ENCODE measurements around the gene DGKD.

DGKD gene

DNA sequence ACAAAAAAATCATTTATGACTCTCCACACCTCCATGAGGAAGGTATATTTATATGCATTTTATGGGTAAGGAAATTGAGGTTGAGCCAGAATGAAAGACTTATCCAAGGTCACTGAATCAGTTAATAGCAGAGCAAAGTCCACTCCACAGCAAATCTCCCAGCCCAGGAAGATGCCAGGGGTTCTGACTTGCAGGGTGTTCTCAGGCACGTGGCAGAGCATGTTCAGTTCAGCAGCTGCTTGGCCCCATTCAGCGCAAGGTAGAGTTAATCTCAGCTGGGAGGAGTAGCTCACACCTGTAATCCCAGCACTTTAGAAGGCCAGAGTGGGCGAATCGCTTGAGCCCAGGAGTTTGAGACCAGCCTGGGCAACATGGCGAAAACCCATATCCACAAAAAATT, 17.8 kb upstream of the DGKD start:
- DNase-seq (ENCODE audit: low read depth in 2 of 2) = no peak

GRCh38 chr2:233338046-233338445, 16.2 kb upstream of the DGKD start:
- DNase-seq (ENCODE audit: low read depth in 2 of 2) = no peak

DNA sequence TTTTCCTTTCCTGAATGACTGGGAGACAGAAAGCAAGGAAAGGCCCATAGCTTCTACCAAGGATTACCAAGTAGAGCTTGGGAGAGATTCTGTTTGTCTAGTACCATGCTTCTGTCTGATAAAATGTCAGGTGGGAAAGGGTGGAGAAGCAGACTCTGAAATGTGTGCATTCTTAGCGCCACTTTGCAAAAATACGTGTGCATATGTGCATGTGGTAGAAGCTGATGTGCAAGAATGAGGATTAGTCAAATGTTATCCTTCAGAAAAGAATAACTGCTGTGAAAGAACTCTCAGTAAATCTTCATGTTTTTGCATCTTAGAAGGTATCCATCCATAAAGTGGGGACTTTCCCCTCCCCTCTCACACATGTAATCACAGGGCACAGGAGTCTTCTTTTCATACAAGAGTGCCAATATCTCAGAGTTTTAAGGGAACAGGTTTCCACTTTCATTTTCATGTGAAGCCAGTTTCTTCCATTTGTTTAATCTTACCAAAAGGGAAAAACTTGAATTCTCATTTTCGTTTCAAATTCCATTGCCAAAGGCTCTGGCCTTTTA, 15.4 kb upstream of the DGKD start:
- no peak for DNase-seq (ENCODE audit: low read depth in 2 of 2)

GRCh38 chr2:233339427-233339826, 14.9 kb upstream of the DGKD start:
- DNase-seq (ENCODE audit: low read depth in 2 of 2) = no peak

DNA sequence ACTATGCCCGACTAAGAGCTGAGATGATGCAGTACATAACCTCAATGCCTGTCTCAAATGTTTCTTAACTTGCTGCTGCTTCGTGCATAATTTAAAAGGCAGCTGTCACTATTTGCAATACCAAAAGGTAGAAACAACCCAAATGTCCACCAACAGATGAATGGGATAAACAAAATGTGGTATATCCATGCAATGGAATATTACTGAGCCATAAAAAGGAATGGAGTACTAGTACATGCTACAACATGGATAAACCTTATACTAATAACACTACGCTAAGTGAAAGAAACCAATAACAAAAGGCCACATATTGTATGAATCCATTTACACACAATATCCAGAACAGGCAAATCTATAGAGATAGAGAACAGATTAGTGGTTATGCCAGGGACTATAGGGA, 13.0 kb upstream of the DGKD start:
- no peak for DNase-seq (ENCODE audit: low read depth in 2 of 2)

DNA sequence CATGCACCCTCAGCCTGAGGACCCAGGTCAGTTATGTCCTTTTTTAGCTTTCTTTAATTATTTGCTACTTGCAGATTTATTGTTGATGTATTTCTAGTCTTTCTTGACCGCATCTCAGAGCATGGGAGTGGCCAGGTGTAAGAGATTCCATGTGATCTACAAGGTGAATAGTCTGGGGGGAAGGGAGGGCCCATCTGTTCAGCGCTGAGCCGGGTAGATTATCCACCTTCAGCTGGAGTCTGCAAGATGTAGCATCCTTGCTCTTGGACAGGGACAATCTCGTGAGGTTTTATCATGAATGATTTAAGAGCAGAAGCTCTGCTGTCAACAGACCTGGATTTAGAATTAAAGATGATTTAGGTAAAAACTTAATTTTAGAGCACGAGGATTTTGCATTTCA, 12.0 kb upstream of the DGKD start:
- no peak for DNase-seq (ENCODE audit: low read depth in 2 of 2)

- DNase-seq (ENCODE audit: low read depth in 2 of 2) = no peak
These were observed 11.1 kb upstream of the DGKD start for GRCh38 chr2:233343171-233343705.

DNA sequence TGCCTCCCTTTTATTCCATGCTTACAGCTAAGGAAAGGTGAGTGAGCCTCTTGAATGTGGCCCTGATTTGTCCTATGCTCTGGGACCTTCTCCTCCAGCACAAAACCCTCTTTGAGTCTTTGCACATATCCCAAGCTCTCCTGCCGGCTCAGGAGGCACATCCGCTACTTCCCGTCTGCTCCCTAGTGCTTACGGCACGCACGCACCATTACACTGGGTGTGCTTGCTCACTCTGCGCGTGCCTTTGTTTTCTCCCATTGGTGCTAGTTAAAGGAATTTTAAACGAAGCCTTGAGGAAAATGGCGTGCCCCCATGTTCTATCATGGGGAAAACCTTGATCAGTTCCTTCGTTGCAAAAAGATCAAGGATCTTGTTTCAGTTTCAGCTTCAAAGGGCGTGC, 7.9 kb upstream of the DGKD start:
- no peak for DNase-seq (ENCODE audit: low read depth in 2 of 2)

GRCh38 chr2:233346930-233347329, 7.4 kb upstream of the DGKD start:
- DNase-seq (ENCODE audit: low read depth in 2 of 2) = no peak

DNA sequence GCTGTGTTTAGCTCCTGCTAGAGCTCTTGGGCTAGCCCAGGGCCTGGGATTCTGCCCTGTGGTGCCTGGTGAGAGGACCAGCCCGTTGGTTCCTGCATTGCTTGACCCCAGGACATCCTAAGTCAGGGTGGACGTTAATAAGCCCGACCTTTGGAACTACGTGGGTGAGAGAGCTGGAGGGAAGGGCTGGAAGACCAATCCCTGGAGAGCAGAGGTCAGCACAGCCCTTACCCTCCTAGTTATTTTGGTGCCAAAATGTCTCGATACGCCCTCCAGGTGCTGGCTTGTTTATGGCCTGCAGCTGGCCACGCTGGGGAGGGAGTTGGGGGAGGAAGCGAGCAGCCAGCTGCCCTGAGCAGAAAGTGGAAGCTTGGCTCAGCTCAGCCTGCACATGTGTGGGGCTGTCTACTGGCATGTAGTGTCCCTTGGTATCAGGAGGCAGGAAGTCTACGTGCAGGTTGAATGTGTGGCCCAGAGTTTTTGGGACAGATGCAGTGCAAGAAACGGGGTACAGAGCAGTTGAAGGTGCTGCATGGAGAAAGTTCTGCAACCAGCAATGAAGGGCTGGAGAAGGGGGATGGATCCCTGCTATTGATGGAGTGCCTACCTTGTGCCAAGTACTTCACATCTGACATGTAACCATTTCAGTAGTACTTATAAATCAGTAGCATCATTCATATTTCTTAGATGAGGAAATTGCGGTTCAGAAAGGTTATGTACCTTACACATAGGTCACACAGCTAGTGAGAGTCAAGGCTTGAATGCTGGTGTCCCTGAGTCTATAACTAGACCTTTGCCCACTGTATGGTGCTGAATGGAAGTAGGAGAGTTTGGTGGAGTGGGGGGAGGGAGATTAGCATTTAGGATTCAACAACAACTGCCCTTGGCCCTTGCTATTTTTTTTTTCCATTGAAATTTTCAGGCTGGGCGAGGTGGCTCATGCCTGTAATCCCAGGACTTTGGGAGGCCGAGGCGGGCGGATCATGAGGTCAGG, 5.0 kb upstream of the DGKD start:
- DNase-seq (ENCODE audit: low read depth in 2 of 2) = no peak

DNA sequence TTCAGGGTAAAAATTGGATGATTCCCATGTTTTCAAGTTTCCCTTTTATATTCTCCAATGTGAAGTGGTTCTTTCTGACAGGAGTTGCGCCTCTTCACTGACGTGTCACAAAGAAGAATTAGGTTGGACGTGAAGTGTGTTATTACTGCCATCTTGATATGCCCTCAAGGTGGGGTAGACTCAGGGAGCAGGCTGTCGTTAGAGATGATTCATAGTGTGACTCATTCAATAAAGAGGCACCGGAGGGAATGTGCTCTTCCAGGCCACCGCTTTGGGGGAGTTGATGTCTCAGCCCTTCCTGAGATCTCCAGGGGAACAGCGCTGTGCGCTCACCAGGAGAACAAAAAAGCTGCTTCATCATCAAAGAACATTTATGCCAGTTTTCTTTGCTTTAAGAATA, 3.6 kb upstream of the DGKD start:
- no peak for DNase-seq (ENCODE audit: low read depth in 2 of 2)

DNA sequence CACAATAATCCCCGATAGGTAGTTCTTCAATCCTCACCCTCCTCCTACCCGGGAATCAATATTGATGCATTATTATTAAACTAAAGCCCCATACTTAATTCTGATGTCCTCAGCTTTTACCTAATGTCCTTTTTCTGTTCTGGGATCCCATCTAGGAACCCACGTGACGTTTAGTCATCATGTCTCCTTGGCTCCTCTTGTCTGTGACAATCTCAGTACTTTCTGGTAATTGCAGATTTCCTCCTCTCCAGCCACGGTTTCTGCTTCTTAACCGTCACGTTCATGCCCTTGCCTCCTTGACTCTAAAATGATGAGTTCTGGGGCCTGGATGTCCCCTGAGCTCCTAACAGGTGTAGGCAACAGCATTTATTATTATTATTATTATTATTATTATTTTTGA, 2.9 kb upstream of the DGKD start:
- no peak for DNase-seq (ENCODE audit: low read depth in 2 of 2)

DNA sequence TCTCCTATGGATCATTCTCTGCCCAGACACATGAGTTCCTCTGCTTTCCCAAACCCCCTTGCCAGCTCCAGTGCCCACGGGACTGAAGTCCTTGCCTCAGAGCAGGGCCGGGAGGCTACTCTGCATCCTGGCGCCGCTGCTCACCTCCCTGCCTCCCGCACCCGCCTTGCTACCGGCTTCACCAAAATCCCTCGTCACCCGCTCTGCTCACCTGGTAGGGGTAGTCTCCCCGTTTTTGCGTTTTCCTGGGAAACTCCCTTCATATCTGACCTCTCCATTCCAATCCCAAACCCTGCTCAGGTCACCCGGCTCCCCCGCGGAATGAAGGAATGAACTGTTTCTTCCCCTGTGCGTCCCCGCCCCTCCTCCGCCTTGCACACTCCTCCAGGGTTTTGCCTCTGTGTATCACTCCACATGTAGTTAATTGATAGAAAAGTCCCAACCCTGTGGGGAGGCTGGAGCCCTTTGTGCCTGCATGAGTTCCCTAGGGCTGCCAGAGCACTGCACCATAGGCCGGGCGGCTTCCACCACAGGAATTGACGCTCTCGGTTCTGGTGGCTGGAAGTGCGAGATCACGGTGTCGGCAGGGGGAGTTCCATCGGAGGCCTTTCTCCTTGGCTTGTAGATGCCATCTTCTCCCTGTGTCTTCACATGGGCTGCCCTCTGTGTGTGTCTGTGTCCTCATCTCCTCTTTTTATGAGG, 2.0 kb upstream of the DGKD start:
- no peak for DNase-seq (ENCODE audit: low read depth in 2 of 2)

- DNase-seq (ENCODE audit: low read depth in 2 of 2) = no peak
These were observed 1.1 kb upstream of the DGKD start for GRCh38 chr2:233353101-233353768.

DNA sequence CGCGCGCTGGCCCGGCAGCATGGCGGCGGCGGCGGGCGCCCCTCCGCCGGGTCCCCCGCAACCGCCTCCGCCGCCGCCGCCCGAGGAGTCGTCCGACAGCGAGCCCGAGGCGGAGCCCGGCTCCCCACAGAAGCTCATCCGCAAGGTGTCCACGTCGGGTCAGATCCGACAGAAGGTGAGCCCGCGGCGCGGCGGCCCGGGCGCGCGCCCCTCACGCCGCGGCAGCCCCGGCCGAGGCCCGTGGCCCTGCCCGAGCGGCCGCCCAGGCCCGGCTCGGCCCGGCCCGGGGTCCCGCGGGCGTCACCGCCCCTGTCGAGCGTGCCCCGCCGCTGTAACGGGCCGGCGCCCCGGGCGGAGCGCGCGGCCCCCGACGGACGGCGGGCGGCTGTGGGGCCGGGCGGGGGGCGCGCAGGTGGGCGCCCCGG, 218 bp downstream of the DGKD start:
- no peak for DNase-seq (ENCODE audit: low read depth in 2 of 2)

- no peak for DNase-seq (ENCODE audit: low read depth in 2 of 2)
These were observed 779 bp downstream of the DGKD start for GRCh38 chr2:233354971-233355574.

DNA sequence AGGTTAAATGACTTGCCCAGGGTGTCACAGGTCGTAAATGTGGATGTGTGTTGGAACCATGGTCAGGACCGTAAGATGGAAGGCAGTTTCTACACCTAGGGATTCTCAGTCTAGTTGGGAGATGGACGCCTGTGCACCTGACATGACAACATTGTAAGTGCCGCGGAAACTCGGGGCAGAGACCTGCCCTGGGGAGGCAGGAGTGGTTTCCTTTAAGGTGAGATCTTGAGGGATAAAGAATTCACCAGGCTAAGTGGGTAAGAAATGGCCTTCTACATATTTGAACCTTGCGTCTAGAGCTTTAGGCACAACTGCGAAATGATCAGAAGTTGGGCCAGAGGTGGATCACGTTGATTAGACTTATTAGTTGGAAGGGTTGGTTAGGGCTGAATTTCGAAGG, 1.6 kb downstream of the DGKD start:
- DNase-seq (ENCODE audit: low read depth in 2 of 2) = no peak

DNA sequence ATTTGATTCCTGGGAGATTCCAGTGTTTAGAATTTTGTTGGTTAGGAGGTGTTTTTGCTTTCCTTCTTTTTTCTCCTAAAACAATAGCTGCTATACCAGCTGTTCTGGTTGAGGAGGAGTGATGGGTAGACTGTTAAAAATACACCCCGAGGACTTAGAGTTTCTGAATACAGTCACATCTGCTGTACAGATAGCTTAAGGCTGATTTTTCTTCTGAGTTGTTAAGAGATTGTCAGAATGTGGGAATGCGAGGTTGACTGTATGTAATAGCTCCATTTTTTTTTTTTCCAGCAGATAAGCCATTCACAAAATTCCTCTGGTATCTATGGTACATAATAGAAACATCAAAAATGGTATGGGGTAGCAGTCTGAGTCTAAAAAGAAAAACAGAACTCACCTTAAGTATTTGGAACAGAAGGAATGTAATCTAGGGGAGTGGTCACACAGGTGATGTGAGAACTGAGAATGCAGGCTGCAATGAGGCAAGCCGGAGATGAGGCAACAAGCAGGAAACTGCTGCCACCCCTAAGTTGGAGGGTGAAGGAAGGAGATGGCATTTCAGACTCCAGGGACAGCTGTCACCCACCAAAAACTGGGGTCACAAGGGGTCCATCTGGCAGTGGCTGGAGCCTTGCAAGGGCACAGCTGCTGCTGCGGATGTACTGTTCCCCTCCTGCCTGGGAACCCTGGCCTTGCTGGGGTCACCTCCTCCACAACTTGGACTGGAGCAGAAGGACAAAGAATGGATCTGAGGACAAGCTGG, 2.4 kb downstream of the DGKD start:
- no peak for DNase-seq (ENCODE audit: low read depth in 2 of 2)

DNA sequence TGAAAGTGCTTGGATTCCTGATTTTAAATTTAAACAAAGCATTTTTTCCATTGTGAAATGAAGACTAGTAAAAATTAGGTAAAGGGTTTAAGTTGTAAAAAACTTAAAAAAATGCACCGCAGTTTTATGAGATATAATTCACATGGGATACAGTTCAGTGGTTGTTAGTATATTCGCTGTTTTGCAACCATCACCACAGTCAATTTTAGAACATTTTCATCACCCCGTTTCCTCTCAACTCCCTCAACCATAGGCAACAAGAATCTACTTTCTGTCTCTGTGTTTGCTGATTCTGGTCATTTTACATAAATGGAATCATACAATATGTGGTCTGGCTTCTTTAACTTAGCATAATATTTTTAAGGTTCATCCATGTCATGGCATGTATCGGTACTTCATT, 4.0 kb downstream of the DGKD start:
- DNase-seq (ENCODE audit: low read depth in 2 of 2) = no peak

GRCh38 chr2:233358947-233359346, 4.7 kb downstream of the DGKD start:
- DNase-seq (ENCODE audit: low read depth in 2 of 2) = no peak

GRCh38 chr2:233359823-233360222, 5.5 kb downstream of the DGKD start:
- no peak for DNase-seq (ENCODE audit: low read depth in 2 of 2)
